HG03354 (cell line): Measurements from ENCODE around the gene SAMD4A.

Source experiments
- ATAC-seq: cut with Tn5 transposase; IDR thresholded peaks from one replicate; pipeline ENCODE4 v1.9.1; 2021; ENCODE audit warnings: mild to moderate bottlenecking; ENCODE audit not compliant: unreplicated experiment, poor library complexity, severe bottlenecking

The SAMD4A gene

DNA sequence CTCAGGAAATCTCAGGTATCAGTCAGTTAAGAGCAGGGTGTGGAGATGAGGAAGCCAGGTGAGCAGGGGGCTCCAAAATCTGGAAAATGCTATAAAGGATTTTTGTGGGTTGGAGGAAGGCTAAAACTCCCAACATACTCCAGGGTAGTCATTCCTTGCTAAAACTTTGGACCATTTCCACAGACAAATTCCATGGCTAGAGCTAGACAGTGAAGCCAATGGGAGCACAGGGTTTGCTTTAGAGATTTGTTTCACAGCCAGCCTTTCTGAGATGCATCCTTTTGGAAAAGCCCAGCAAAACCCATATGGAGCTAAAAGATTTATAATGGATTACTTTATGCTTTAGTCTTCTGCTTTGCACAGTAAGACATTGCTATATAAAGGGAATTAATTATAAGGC is 146.5 kb downstream of the SAMD4A start:
- no peak for ATAC-seq

DNA sequence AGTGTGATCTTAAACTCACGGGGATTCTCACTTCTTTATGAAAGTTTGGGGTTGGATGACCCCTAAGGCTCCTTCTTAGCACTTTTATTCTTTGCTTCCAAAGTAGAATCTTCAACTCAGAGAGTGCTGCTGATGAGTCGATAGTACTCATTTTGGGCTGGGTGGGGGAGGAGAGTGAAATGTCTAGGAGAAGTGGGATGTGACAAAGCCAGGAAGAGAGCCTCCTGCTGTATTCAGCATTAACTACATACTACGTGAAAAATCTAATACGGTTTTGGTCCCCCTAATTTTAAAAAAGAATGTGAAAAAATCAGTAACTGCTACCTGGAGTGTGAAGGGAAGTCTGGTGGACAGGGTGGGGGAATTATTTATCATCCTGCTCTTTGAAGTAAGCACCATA is 148.3 kb downstream of the SAMD4A start:
- no peak for ATAC-seq

DNA sequence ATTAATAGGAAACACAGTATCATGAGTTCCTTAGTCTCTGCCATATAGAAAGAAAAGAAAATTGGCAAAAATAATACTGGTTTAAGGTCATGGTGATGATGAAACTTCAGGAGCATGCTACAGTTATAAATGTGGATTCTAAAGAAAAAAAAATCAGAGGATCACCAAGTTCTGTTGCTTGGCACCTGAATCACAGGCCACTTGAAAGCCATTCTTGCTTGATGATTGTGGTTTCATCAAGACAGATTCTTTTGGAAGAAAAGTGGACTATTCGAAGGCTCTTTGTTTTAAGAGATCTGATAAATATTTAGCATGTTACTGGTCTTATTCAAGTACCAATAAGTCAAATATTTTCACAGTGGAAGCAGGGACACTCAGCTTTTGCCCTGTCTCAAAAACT is 148.9 kb downstream of the SAMD4A start:
- ATAC-seq, result no peak

DNA sequence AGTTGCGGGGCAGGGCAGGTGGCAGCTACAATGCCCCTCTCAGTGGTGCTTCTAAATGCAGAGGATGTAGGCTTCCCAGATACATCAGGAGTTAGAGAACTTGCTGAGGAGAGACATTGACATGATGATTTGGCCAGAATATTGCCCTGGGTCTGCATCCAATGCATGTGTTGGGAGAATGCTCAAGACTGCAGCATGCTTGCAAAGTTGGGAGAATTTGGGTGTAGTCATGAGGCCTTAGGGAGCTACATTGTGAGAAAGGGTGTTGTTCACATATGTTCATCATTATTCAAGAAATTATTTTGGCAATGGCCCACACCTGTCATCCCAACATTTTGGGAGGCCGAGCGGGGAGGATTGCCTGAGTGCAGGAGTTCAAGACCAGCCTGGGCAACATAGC is 149.9 kb downstream of the SAMD4A start:
- ATAC-seq, result no peak

DNA sequence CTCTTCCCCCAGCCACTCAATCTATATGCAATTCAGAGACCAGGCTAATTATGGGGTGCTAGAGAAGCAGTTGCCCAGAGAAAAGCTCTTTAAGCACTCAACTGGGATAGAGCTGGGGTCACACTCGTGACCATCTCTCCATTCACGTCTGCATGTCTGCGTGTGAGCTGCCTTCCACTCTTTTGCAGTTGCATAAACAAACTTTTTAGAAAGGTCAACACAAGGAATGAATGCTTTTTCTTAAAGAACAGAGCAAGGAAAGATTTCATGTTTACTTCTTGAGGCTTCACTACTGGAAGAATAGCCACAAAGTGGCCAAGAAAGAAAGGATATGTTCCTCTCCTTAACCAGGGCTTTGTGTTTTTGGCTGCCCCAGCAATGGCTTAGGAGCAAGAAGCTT is 151.1 kb downstream of the SAMD4A start:
- ATAC-seq, result no peak

DNA sequence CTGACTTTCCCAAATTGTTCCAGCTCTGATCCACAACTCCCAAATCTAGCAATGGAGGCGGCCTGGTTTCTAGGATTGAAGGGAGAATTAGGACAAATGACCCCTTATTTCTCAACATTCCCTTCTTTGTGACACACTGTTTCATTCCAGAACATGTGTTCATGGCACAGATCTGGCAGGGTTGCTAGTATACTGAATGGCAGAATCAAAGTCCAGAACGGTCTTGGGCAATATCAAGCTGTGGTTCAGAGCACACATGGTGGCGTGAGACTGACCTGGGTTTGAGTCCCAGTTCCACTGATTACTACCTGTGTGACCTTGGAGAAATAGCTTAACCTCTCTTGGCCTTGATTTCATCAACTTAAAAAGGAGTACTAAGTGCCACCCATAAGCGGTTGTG is 152.5 kb downstream of the SAMD4A start:
- no peak for ATAC-seq

DNA sequence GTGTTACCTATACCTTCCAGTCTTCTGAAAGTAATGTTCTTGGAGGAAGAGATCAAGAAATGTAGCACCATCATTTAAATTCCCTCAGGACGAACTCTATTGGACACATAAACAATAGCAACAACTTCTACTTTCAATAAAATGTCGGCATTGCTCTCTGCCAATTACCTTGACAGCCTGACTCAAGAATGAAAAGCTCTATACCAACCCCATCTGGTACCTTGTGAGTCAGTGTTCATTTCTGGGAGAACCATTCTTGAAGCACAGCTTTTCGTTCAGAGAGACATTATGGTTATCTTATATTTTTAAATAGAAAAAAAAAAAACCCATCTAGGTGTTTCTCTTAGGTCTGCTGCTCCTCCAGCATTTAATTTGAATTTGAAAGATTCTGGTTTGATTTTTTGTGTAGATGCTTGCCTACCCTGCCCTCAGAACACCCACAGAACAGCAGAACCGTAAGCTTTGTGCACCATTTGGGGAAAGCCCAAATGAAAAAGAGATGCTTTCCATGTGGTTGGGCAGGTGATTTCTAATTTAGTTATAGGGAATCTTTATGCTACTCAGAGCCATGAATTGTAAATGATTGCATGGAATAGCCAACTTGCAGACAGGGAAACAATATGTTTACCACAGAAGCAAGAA is 156.0 kb downstream of the SAMD4A start:
- no peak for ATAC-seq

DNA sequence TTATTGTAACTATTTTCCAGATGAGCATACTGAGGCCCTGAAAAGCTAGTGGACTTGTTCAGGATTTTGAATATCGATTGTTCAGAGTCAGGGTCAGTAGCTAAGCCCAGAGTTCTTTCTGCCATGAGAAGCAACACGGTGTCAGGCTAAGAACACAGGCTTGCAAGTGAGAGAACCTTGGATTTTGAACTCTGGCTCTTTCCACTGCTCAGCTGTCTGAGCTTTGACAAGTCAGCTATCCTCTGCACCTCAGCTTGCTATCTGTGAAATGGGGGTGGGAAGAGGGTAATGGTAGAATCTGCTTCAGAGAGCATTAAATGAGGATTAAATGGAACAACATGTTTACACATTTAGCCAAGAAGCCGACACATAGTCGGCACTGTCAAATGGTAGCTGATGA is 157.2 kb downstream of the SAMD4A start:
- ATAC-seq, result no peak

DNA sequence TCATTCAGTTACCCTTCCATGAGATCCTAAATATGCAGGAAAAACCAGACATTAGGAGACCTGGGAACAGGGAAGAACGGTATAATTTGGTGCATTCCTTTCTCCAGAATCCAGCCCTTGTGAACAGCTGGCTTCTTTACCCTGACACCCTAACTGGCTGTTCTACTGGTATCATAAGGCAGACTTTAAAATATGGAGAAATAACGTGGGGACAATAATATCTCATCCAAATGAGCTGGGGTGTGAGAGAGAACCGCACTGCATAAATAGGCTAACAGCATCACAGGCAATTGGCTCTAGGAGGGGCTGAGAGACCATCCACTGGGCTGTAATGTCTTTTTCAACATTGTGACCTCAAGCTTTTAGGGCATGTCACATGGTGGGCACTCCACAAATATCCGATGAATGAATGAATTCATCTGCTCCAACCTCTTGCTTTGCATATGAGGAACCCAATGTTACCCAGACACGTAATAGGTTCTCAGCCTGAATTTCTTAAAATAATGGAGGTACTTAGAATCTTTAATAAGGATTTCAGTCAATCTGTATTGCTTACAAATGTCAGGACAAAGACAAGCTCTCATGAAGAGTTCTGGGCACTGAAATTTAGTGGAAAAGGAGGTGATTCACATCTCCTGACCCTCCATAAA is 157.9 kb downstream of the SAMD4A start:
- no peak for ATAC-seq

DNA sequence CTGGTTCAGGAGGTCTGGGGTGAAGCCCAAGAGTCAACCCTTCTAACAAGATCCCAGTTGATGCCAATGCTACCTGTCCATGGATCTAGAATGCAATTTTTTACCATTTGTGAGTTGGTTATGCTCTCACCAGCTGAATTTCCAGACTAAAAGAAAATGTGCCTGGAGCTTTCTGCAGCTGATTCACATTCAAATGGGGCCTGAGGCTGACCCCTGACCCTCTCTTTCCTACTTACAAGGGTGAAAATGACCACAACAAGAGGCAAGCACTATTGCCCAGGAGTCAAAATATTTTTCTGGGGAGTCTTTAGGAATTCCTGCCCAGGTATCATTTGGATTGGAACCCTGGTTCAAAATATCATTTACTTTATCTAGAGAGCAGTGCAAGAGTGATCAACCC is 159.1 kb downstream of the SAMD4A start:
- no peak for ATAC-seq

DNA sequence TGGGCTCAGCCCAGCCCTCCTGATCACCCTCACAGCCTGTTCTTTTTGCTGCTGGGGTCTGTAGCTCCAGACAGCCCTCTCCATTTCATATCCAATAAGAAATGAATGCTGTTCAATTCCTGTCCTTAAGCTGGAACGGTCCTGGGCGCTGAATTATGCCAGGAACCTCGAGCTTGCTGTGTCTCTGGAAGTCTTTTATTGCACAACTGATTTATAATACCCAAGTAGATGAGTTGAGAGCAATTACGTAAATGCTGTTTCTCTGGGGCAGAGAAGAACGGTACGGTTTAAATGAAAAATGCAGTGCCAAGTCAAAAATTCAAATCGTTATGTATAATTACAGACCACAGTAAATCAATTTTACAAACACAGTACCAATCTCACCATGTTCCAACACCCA is 161.0 kb downstream of the SAMD4A start:
- no peak for ATAC-seq

DNA sequence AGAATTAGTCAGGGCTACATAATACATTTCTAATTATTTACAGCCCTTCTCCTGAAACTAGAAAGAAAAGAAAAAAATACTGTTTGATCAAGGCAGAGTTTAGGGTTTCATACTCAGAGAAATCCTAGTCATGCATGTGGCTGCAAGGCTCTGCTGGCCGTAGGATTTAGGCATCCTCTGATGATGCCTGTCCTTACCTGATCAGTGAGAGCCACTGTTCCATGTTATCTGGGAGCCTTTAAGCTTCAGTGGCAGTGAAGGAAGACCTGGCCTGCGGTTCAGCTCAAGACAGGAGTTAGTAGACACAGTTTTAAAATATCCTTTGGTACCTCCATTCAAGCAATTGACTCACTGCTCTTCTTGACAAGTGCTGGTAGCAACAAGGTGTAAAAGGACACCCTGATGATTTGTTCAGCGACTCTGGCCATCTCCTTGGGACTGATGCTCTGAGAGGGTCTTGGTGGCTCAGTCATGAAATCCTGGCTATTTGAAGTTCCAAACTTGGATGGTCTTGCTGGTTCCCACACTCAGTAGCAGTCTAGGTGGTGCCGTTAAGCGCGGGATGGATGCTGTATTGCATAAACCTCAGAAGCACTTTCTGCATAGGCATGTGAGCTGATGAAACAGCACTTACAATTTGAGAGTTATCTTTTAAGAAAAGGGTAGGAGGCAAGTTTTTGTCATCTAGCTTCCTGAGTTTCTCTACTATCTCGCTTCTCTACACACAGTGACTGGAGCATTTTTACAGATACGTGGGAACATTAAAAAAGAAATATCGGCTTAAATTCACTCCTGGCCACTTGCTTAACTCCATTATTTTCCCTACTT is 162.0 kb downstream of the SAMD4A start:
- ATAC-seq, result no peak

DNA sequence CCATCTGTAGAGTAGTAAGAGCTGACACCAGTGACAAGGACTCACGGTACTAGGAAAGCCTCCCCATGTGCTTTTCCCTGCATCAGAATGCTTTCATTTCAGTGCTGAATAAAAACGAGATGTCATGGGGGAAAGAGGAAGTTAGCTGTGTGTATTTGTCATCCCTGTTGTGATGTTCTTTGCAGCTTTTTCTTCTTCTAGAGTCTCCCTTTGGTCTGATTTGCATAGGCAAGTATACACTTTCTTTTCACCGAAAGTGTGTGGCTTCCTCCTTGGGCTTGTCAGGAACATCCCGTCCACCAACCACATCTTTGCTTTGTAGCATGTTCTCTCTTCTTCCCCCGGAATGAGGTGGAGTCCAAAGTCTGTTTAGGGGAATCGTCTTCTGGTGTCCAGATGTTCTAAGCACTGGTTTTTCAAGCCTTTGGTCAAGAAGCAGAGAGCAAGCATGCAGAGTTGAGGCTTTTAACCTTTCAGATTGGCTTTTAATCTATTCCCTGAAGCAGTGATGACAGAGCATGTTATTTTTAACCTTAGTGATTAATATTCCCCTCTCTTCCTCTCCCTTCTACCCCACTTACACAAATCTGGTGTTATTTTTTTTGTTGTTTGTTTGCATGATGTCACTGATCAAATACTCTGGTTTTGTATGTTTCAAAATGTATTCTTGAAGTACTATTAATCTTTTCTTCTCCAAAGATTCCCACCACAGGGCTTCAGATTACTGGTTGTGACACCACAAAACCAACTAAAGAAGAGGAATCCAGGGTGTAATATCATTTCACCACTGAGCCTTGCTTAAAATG is 163.4 kb downstream of the SAMD4A start:
- peak; percentile 95 for ATAC-seq

DNA sequence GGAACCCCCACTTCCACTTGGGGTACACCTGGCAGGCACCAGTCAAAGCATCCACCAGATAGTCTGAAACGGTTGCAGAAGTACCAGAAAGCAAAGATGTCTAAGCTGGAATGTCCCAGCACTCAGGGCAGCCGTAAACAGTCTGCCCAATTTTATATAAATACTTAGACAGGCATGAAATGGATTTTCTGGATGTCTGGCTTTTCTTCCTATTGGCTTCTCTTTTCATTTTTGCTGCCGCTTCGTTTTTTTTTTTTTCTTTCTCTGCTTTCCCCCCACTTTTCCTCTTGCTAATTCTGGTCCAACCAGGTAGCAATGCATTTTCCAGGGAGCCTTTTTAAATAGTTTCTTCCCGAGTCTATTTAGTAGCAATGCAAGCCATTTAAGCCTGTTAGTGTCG is 168.0 kb downstream of the SAMD4A start:
- no peak for ATAC-seq

DNA sequence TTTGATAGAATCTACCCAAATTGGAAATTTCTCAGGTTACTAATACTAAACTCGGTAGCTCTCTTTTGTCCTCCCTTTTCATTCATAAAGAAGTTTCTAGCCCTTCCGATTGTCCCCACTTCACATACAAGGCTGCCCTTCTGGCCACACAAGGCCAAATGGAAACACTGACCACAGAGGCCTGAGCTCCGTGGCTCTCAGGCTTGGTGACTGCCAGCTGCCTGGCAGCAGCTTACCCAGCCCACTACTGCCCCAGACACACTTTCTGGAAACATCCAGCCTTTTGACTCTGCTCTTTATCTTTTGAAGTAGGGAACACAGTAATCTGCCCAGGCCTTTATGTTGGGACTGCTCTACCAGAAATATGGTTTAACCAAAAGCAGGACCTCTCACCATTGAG is 168.5 kb downstream of the SAMD4A start:
- ATAC-seq, result no peak

DNA sequence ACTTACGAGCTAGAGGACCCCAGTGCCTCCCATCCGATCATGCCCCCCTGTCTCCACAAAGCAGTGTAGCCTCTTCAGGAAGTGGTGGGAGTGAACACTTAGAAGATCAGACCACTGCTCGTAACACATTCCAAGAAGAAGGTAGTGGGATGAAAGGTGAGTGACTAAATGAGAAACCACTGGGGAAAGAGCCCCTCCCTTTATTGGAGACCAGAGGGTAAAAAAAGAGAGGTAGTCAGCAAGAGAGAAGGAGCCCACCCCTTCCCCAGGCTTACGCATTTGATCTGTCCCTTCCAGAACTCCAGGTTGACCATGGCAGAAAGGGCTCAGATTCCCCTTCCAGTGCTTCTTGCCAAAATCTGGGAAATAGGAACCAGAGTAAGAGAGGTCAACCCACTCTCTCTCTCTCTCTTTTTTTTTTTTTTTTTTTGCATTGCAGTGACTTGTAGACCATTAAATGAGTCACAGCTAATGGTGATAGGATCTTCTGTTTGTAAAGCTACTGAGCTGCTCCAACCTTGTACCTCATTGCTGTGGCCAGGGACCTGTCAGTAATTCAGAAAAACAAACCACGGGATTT is 170.3 kb downstream of the SAMD4A start:
- no peak for ATAC-seq

DNA sequence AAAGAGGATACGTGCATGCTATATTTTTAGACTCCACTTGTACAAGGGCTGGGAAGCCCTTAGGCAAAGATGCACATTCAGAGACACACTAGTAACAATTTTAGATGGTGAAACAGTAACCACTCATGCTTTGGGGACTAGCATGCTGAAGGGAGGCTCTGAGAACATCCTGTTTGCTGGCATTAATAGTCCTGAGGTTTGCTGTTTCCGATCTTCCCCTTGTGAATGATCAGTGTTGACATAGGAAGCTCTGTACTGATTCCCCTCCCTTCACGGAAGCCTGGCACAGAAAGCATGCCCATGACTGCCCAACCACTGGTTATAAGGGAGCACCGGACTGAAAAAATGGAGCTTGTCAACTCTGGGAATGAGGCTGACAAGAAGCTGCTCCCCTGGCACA is 171.1 kb downstream of the SAMD4A start:
- no peak for ATAC-seq

DNA sequence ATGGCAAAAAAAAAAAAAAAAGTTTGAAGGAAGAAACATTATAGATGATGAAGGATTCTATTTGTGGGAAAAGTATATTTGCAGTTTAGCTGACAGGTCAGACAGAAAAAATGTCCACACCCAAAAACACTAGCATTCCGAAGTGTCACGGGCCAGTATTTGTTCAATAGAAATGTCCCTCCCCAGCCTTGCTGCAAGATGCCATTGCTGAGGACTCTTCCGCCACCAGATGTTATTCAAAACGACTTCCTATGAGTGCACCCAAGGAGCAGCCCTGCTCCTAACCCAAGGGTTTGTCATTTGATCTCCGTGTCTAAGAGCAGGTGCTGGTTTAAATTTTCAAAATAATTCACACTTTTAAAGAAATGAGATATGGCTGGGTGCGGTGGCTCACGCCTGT is 172.6 kb downstream of the SAMD4A start:
- ATAC-seq, result no peak

DNA sequence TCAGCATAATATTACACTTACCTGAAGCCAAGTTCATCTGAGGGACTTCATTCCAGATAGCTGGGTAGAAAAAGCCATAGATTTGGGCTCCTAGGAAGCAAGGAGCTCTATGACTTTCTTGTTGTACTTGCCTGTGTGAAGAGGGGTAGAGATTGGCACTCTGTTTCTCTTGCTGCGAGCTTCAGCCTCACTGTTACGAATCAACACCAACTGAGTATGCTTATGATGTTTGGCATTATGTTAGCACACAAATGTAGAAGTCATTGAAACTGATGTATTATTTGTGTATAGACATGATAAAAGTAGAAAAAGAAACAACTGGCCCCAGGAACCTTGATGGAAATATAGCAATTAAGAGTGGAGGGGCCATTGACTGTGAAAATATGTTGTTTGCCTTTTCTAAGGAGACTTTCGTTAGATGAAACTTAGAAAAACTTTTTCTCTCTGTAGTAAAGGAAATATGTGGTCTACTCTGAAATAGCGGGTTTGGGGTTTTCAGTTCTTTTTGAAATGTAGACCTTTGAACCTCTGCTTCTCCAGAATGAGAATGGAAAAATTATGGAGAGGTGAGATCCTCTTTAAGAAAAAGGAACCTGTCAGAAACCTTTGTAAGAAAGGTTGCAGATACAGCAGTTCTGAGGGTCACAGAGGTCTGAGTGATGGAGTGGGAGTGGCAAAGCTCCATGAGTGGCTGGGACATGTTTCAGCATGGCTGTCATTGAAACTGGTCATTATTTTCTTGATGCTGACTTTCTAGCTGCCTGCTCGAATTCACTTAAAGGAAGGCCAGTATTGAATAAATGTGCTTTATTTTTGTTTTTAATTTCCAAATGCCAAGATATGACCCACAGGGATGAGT is 175.8 kb downstream of the SAMD4A start:
- ATAC-seq, result no peak
